Epithelial cell of esophagus (primary cell): ENCODE results near the gene BOLA3.
"Not testable (repeated sequence)": the region's sequence is repeated elsewhere in the genome, so short reads cannot be mapped to it uniquely, and the experiment has no call there.

Experiments
- DNase-seq: peaks from one replicate; pipeline ENCODE4 v3.0.0; 2010; ENCODE audit warnings: low read depth
- H3K4me3 ChIP-seq: 2 replicates; pipeline ENCODE4 v1.5.1; 2011; ENCODE audit warnings: mild to moderate bottlenecking, low read length, control low read depth
- CTCF ChIP-seq: IDR thresholded peaks from 2 replicates; pipeline ENCODE4 v1.5.1; 2011; ENCODE audit warnings: low read depth, mild to moderate bottlenecking, low read length, control low read depth, inconsistent platforms; ENCODE audit not compliant: insufficient read depth; ENCODE audit errors: missing control alignments

The BOLA3 gene

GRCh38 chr2:74131901-74132300 lies 15.8 kb downstream of the BOLA3 start:
- DNase-seq = no peak
- H3K4me3 ChIP-seq = no peak overlapping the region
- TF ChIP-seq CTCF = no peak

GRCh38 chr2:74130211-74130995 lies 17.3 kb downstream of the BOLA3 start:
- DNase-seq = peak; percentile 83
- TF ChIP-seq CTCF = no peak
- H3K4me3 ChIP-seq = no peak overlapping the region

- no peak for TF ChIP-seq CTCF
- no peak for DNase-seq
- H3K4me3 ChIP-seq = no peak overlapping the region
These were observed 19.5 kb downstream of the BOLA3 start for GRCh38 chr2:74128206-74128605.

DNA sequence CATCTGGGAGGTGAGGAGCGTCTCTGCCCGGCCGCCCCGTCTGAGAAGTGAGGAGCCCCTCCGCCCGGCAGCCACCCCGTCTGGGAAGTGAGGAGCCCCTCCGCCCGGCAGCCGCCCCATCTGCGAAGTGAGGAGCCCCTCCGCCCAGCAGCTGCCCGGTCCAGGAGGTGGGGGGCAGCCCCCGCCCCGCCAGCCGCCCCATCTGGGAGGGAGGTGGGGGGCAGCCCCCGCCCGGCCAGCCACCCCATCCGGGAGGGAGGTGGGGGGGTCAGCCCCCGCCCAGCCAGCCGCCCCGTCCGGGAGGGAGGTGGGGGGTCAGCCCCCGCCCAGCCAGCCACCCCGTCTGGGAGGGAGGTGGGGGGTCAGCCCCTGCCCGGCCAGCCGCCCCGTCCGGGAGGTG lies 23.8 kb downstream of the BOLA3 start:
- DNase-seq, H3K4me3 ChIP-seq: not testable (repeated sequence)

- not testable (repeated sequence) for H3K4me3 ChIP-seq, DNase-seq
These were observed 25.9 kb downstream of the BOLA3 start for GRCh38 chr2:74121846-74122245.

GRCh38 chr2:74119912-74120825 lies 27.5 kb downstream of the BOLA3 start:
- peak; percentile 46 for TF ChIP-seq CTCF
- DNase-seq = peak; percentile 86

GRCh38 chr2:74119339-74119738 lies 28.4 kb downstream of the BOLA3 start:
- TF ChIP-seq CTCF = peak; percentile 42
- peak overlapping the region; percentile 70 for H3K4me3 ChIP-seq

More at GRCh38 chr2:74119912-74120825, 27.5 kb downstream of the BOLA3 start:
- peak overlapping the region; percentile 70 for H3K4me3 ChIP-seq

More at GRCh38 chr2:74119339-74119738, 28.4 kb downstream of the BOLA3 start:
- DNase-seq = peak; percentile 25
